HepG2 (cell line): ENCODE data around the gene WNK4. TPM values are rescaled to one million over a fixed set of nuclear protein-coding genes. Genes with fewer than 3 reads are reported as not detected.

Source experiments
- ATF2 ChIP-seq: sonication (generic); formaldehyde crosslinking; IDR thresholded peaks from 2 replicates; pipeline ENCODE4 v1.4.0; 2020; ENCODE audit warnings: missing genetic modification reagents
- FIP1L1 ChIP-seq: fragments of 200-400 bp; formaldehyde crosslinking; IDR thresholded peaks from 2 replicates; pipeline ENCODE4 v1.6.1; 2018; ENCODE audit warnings: low read depth, mild to moderate bottlenecking, low read length, moderate library complexity, borderline replicate concordance; ENCODE audit not compliant: insufficient read depth
- FOXC1 ChIP-seq: sonication (generic); formaldehyde crosslinking; IDR thresholded peaks from 2 replicates; pipeline ENCODE4 v1.8.0; 2022; ENCODE audit warnings: mild to moderate bottlenecking, missing genetic modification reagents, borderline replicate concordance
- JARID2 ChIP-seq: sonication (generic); formaldehyde crosslinking; IDR thresholded peaks from 2 replicates; pipeline ENCODE4 v1.8.1; 2023; ENCODE audit warnings: missing genetic modification reagents, inconsistent platforms; ENCODE audit not compliant: insufficient replicate concordance
- KDM3A ChIP-seq: IDR thresholded peaks from 2 replicates; pipeline ENCODE4 v1.6.1; 2018; ENCODE audit warnings: low read depth, missing compliant biosample characterization
- KDM5B ChIP-seq: sonication (generic); formaldehyde crosslinking; IDR thresholded peaks from 2 replicates; pipeline ENCODE4 v1.4.0; 2020; ENCODE audit warnings: missing genetic modification reagents, mild to moderate bottlenecking, borderline replicate concordance
- NFYB ChIP-seq: sonication (generic); formaldehyde crosslinking; IDR thresholded peaks from 2 replicates; pipeline ENCODE4 v1.4.0; 2020; ENCODE audit warnings: missing genetic modification reagents
- POLR2AphosphoS2 ChIP-seq: IDR thresholded peaks from 2 replicates; pipeline ENCODE4 v1.6.1; 2011; ENCODE audit warnings: low read depth, low read length, improper control_type of control experiment
- RARA ChIP-seq: IDR thresholded peaks from 2 replicates; pipeline ENCODE4 v1.6.1; 2016; ENCODE audit warnings: missing genetic modification reagents, missing compliant biosample characterization
- RORA ChIP-seq: sonication (generic); formaldehyde crosslinking; IDR thresholded peaks from 2 replicates; pipeline ENCODE4 v1.5.0; 2020; ENCODE audit warnings: mild to moderate bottlenecking, missing genetic modification reagents, moderate library complexity
- SETDB1 ChIP-seq: sonication (generic); formaldehyde crosslinking; IDR thresholded peaks from 2 replicates; pipeline ENCODE4 v1.5.1; 2020; ENCODE audit warnings: missing genetic modification reagents, mild to moderate bottlenecking, borderline replicate concordance
- SNRNP70 ChIP-seq: fragments of 200-400 bp; formaldehyde crosslinking; IDR thresholded peaks from 2 replicates; pipeline ENCODE4 v1.6.1; 2017; ENCODE audit warnings: mild to moderate bottlenecking, low read depth, low read length, moderate library complexity
- SP1 ChIP-seq, 2 experiments: fragments of 450-650 bp in 1 of 2; sonication (generic) in 1 of 2; formaldehyde crosslinking in 1 of 2; IDR thresholded peaks; 2 replicates each; pipeline versions ENCODE4 v1.4.0 to v1.6.1; 2016 to 2020; ENCODE audit warnings: missing genetic modification reagents in 1 of 2
- SP4 ChIP-seq: sonication (generic); formaldehyde crosslinking; IDR thresholded peaks from 2 replicates; pipeline ENCODE4 v1.8.1; 2023; ENCODE audit warnings: mild to moderate bottlenecking, missing genetic modification reagents
- SSRP1 ChIP-seq: IDR thresholded peaks from 2 replicates; pipeline ENCODE4 v1.6.1; 2016; ENCODE audit warnings: control low read depth
- TBX2 ChIP-seq: sonication (generic); formaldehyde crosslinking; IDR thresholded peaks from 2 replicates; pipeline ENCODE4 v1.5.0; 2020; ENCODE audit warnings: missing genetic modification reagents, mild to moderate bottlenecking, borderline replicate concordance
- ZBTB20 ChIP-seq: sonication (generic); formaldehyde crosslinking; IDR thresholded peaks from 2 replicates; pipeline ENCODE4 v1.8.1; 2023; ENCODE audit warnings: missing genetic modification reagents, low read depth, mild to moderate bottlenecking, borderline replicate concordance
- ZEB1 ChIP-seq: IDR thresholded peaks from 2 replicates; pipeline ENCODE4 v1.6.1; 2012; ENCODE audit warnings: mild to moderate bottlenecking, low read depth, inconsistent platforms; ENCODE audit not compliant: insufficient replicate concordance
- ZNF101 ChIP-seq: sonication (generic); formaldehyde crosslinking; IDR thresholded peaks from 2 replicates; pipeline ENCODE4 v1.4.0; 2020; ENCODE audit warnings: mild to moderate bottlenecking, low read depth, missing genetic modification reagents, borderline replicate concordance
- ZNF567 ChIP-seq: sonication (generic); formaldehyde crosslinking; IDR thresholded peaks from 2 replicates; pipeline ENCODE4 v1.8.1; 2023; ENCODE audit warnings: mild to moderate bottlenecking, missing genetic modification reagents, borderline replicate concordance
- polyA plus RNA-seq, 8 experiments: library from polyadenylated mRNA; depleted of rRNA in 3 of 8; stranded (reverse) in 7 of 8; unstranded in 1 of 8; fragments of >200 nt; fragmentation: Illumina TruSeq in 4 of 8; extraction: Trizol in 4 of 8; gene quantifications; 2 replicates each; pipeline versions ENCODE4 v1.2.1 to v1.2.3, GENCODE V29; 2011 to 2016; ENCODE audit warnings: low read depth in 4 of 8, missing spikeins in 1 of 8, mixed read lengths in 1 of 8; ENCODE audit not compliant: insufficient read depth in 1 of 8
- total RNA-seq, 5 experiments: library from RNA; depleted of rRNA; stranded (reverse); fragments of >200 nt; fragmentation: Illumina TruSeq; extraction: Trizol; gene quantifications; 2 replicates each; pipeline ENCODE4 v1.2.3, GENCODE V29; 2016; ENCODE audit warnings: low read depth in 1 of 5
- TF ChIP-seq, protein P1 (sequence below): sonication (generic); formaldehyde crosslinking; conservative IDR thresholded peaks from 2 replicates; pipeline ENCODE4 v1.8.0; 2022; ENCODE audit warnings: low read depth, missing genetic modification reagents
- TF ChIP-seq, protein P2 (sequence below): sonication (generic); formaldehyde crosslinking; IDR thresholded peaks from 2 replicates; pipeline ENCODE4 v1.5.1; 2020; ENCODE audit warnings: missing genetic modification reagents, mild to moderate bottlenecking, borderline replicate concordance
- TF ChIP-seq, protein P3 (sequence below): sonication (generic); formaldehyde crosslinking; IDR thresholded peaks from 2 replicates; pipeline ENCODE4 v1.8.1; 2023; ENCODE audit warnings: mild to moderate bottlenecking, missing genetic modification reagents

Gene WNK4
- total and polyA plus RNA-seq, 2 of the 13 experiments (the other 11 are each of a cell fraction or from before 2014, with no cell fraction given): 2.7 to 13.7 TPM

DNA sequence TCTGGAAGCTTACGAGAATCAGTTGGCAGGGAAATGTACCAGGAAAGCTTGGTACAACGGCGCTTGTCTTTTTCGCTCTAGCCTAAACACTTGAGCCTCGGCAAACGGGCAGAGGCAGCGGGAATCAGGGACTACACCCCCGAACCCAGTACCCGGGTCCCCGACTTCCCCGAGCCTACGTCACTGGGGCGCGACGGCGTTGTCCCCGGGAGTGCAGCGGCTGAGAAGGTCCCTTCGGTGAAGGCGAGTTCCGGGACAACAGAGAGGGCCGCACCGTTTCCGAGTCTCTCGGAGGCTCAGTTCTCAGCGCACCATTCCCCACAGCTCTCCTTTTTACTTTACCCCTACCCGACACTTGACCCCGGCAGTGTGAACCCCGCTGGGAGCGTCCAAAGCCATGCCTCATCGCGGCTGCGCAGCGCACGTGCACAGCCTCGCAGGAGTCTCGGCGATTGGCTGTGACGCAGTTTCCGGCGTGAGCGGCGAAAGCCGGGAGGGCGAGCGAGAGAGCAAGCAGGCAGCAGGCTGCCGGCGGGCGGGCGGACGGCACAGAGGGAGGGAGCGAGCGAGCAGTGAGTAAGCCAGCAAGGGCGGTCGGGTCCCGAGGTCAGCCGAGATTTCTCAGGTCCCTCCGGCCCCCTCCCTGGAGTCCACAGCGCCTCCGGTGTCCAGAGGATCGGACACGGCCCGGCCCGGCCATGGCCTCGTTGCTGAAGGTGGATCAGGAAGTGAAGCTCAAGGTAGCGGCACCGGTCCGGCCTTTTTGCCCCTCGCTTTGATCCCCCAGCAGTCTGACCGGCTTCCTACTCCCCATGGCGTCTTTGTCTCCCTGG lies 52.7 kb downstream of the WNK4 start, which contains the start of gene PSME3 (continued):
- TF ChIP-seq SETDB1 (CRISPR knock-in tag) (no peak), KDM5B (CRISPR knock-in tag) (peak; percentile 98), RARA (CRISPR knock-in tag) (peak; percentile 75), SSRP1 (peak; percentile 21; the same call in 1 of the 2 replicates), ZEB1 (no peak), KDM3A (peak; percentile 96), POLR2AphosphoS2 (no peak), ZNF567 (CRISPR knock-in tag) (no peak; the same call in 1 of the 2 replicates), FOXC1 (CRISPR knock-in tag) (peak; percentile 77; the same call in 1 of the 2 replicates), SNRNP70 (no peak), TBX2 (peak; percentile 90), JARID2 (peak; percentile 62), ATF2 (CRISPR knock-in tag) (peak; percentile 75; the same call in 1 of the 2 replicates), ZBTB20 (CRISPR knock-in tag) (peak; percentile 70), ZNF101 (CRISPR knock-in tag) (peak; percentile 85; the same call in 1 of the 2 replicates), FIP1L1 (0 out of 2 replicates have a peak, but pooled peaks have one; percentile 22), RORA (CRISPR knock-in tag) (no peak), SP4 (peak; percentile 62), SP1 (IDR thresholded peaks at IDR 0.05) (no peak), SP1 (CRISPR knock-in tag; IDR thresholded peaks at IDR 0.05) (peak; percentile 58), NFYB (peak; percentile 68)
- TF ChIP-seq, protein P1, sequence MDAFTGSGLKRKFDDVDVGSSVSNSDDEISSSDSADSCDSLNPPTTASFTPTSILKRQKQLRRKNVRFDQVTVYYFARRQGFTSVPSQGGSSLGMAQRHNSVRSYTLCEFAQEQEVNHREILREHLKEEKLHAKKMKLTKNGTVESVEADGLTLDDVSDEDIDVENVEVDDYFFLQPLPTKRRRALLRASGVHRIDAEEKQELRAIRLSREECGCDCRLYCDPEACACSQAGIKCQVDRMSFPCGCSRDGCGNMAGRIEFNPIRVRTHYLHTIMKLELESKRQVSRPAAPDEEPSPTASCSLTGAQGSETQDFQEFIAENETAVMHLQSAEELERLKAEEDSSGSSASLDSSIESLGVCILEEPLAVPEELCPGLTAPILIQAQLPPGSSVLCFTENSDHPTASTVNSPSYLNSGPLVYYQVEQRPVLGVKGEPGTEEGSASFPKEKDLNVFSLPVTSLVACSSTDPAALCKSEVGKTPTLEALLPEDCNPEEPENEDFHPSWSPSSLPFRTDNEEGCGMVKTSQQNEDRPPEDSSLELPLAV: peak; percentile 66; the same call in 1 of the 2 replicates
- TF ChIP-seq, protein P2, sequence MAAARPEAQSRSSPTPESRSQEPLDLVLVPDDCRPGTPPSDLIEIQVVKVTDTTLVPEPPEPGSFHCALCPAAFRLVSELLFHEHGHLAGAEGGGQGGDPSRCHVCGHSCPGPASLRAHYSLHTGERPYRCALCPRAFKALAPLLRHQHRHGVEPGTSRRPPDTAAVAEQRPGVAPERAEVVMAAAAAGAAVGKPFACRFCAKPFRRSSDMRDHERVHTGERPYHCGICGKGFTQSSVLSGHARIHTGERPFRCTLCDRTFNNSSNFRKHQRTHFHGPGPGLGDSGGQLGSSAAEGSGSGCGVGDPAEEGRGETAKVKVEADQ (CRISPR knock-in tag): peak; percentile 68; the same call in 1 of the 2 replicates
- TF ChIP-seq, protein P3, sequence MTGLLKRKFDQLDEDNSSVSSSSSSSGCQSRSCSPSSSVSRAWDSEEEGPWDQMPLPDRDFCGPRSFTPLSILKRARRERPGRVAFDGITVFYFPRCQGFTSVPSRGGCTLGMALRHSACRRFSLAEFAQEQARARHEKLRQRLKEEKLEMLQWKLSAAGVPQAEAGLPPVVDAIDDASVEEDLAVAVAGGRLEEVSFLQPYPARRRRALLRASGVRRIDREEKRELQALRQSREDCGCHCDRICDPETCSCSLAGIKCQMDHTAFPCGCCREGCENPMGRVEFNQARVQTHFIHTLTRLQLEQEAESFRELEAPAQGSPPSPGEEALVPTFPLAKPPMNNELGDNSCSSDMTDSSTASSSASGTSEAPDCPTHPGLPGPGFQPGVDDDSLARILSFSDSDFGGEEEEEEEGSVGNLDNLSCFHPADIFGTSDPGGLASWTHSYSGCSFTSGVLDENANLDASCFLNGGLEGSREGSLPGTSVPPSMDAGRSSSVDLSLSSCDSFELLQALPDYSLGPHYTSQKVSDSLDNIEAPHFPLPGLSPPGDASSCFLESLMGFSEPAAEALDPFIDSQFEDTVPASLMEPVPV (CRISPR knock-in tag): peak; percentile 86; the same call in 1 of the 2 replicates
